ENCODE data around the gene PGLYRP2. TPM values are rescaled to one million over a fixed set of nuclear protein-coding genes. Genes with fewer than 3 reads are reported as not detected.
"Not testable (repeated sequence)": the region's sequence is repeated elsewhere in the genome, so short reads cannot be mapped to it uniquely, and the experiment has no call there.

PGLYRP2 gene
- total and polyA plus RNA-seq, 2 donors (not counting 3 experiments of a cell fraction or from before 2014, with no cell fraction given): 0.03 to 0.18 TPM

- TF ChIP-seq GATA2 (IDR thresholded peaks at IDR 0.05; ENCODE audit: insufficient read depth, insufficient read length, low read depth, low read length): no peak
- TF ChIP-seq MYC (IDR thresholded peaks at IDR 0.05; ENCODE audit: low read depth, low read length): no peak
- no peak for TF ChIP-seq POLR2A (IDR thresholded peaks at IDR 0.05; ENCODE audit: low read depth, low read length)
- TF ChIP-seq JUN (IDR thresholded peaks at IDR 0.05; ENCODE audit: borderline replicate concordance, insufficient read depth, insufficient read length, low read depth): no peak
- TF ChIP-seq POLR2AphosphoS5 (IDR thresholded peaks at IDR 0.05; ENCODE audit: insufficient read depth, low read depth, low read length): no peak
- no peak for TF ChIP-seq EZH2 (IDR thresholded peaks at IDR 0.05; ENCODE audit: borderline replicate concordance, low read depth, low read length, severe bottlenecking)
- no peak for TF ChIP-seq CTCF (IDR thresholded peaks at IDR 0.05; ENCODE audit: extremely low read depth in 1 of 2, insufficient read depth in 1 of 2, low read depth in 1 of 2, low read length in 2 of 2)
- no peak overlapping the region for H3K4me2 ChIP-seq (ENCODE audit: insufficient read depth, low read length)
- H3K9me3 ChIP-seq (replicated peaks; ENCODE audit: control insufficient read depth, insufficient read depth, low read length): no peaks in the 10 kb centered on the region
- H4K20me1 ChIP-seq (replicated peaks; ENCODE audit: control insufficient read depth, extremely low read depth, insufficient read depth, low read length): no peaks in the 10 kb centered on the region
- DNase-seq (ENCODE audit: low read depth, low spot score): no peak
- no peak for FAIRE-seq
- intact Hi-C loops (cut with micrococcal nuclease) (no loop called here), dilution Hi-C loops (cut with MboI; ENCODE audit: extremely low pct_ligation_motif_present, low sequenced_read_pairs) (no loop called here)
- no peaks in the 10 kb centered on the region for H3K4me1 ChIP-seq (ENCODE audit: control insufficient read depth, extremely low read depth, insufficient read depth, low read length)
- H3K79me2 ChIP-seq (ENCODE audit: control insufficient read depth, insufficient read depth, low read length): no peaks in the 10 kb centered on the region
- no peaks in the 10 kb centered on the region for H3K9me1 ChIP-seq (replicated peaks; ENCODE audit: control insufficient read depth, extremely low read depth, insufficient read depth, low read length)
- H3K9ac ChIP-seq (replicated peaks; ENCODE audit: extremely low read depth, insufficient read depth, low read length): no peak overlapping the region
- no peaks in the 10 kb centered on the region for H3K36me3 ChIP-seq (ENCODE audit: control insufficient read depth in 2 of 2, extremely low read depth in 1 of 2, insufficient read depth in 2 of 2, low read length in 2 of 2)
- H3K27me3 ChIP-seq (ENCODE audit: control insufficient read depth in 2 of 2, insufficient read depth in 2 of 2, low read length in 2 of 2): no peaks in the 10 kb centered on the region
- POLR2A ChIA-PET: no interaction called here
- H3K4me3 ChIP-seq (replicated peaks in 1 of 3; ENCODE audit: insufficient read depth in 1 of 3, low read depth in 1 of 3, low read length in 3 of 3): no peak overlapping the region
- H2AFZ ChIP-seq (ENCODE audit: low read depth, low read length): no peak overlapping the region
- BruUV-seq (replicated peaks): no TSS peak
- CTCF ChIA-PET: no interaction called here
- H3K27ac ChIP-seq (ENCODE audit: insufficient read depth, low read depth, low read length): no peak overlapping the region
Measured at GRCh38 chr19:15487038-15487437, 7.7 kb upstream of the PGLYRP2 start.

- H4K20me1 ChIP-seq (replicated peaks; ENCODE audit: control insufficient read depth, extremely low read depth, insufficient read depth, low read length); H3K9me3 ChIP-seq (replicated peaks; ENCODE audit: control insufficient read depth, insufficient read depth, low read length); H3K4me1 ChIP-seq (ENCODE audit: control insufficient read depth, extremely low read depth, insufficient read depth, low read length); H3K4me2 ChIP-seq (ENCODE audit: insufficient read depth, low read length); dilution Hi-C loops (cut with MboI; ENCODE audit: extremely low pct_ligation_motif_present, low sequenced_read_pairs); H3K79me2 ChIP-seq (ENCODE audit: control insufficient read depth, insufficient read depth, low read length); H3K9me1 ChIP-seq (replicated peaks; ENCODE audit: control insufficient read depth, extremely low read depth, insufficient read depth, low read length); DNase-seq (ENCODE audit: low read depth, low spot score); H3K9ac ChIP-seq (replicated peaks; ENCODE audit: extremely low read depth, insufficient read depth, low read length); H3K27me3 ChIP-seq (ENCODE audit: control insufficient read depth in 2 of 2, insufficient read depth in 2 of 2, low read length in 2 of 2); intact Hi-C loops (cut with micrococcal nuclease); H3K4me3 ChIP-seq (replicated peaks in 1 of 3; ENCODE audit: insufficient read depth in 1 of 3, low read depth in 1 of 3, low read length in 3 of 3); H3K36me3 ChIP-seq (ENCODE audit: control insufficient read depth in 2 of 2, extremely low read depth in 1 of 2, insufficient read depth in 2 of 2, low read length in 2 of 2); H2AFZ ChIP-seq (ENCODE audit: low read depth, low read length); BruUV-seq (replicated peaks); H3K27ac ChIP-seq (ENCODE audit: insufficient read depth, low read depth, low read length); FAIRE-seq: not testable (repeated sequence)
- ChIA-PET CTCF (interaction anchor here (1.0 kb wide), 2 partner anchors 31 to 70 kb away, joined by 3 read pairs; no protein-coding TSS in a partner anchor), POLR2A (interaction anchor here (0.6 kb wide), 1 partner anchor 967 kb away, joined by 3 read pairs; no protein-coding TSS in a partner anchor)
Measured at GRCh38 chr19:15485768-15486167, 6.5 kb upstream of the PGLYRP2 start.

GRCh38 chr19:15480996-15481395, 1.7 kb upstream of the PGLYRP2 start:
- H3K4me1 ChIP-seq (ENCODE audit: control insufficient read depth, extremely low read depth, insufficient read depth, low read length); BruUV-seq (replicated peaks); H3K9ac ChIP-seq (replicated peaks; ENCODE audit: extremely low read depth, insufficient read depth, low read length); H3K4me2 ChIP-seq (ENCODE audit: insufficient read depth, low read length); FAIRE-seq; H4K20me1 ChIP-seq (replicated peaks; ENCODE audit: control insufficient read depth, extremely low read depth, insufficient read depth, low read length); H3K27me3 ChIP-seq (ENCODE audit: control insufficient read depth in 2 of 2, insufficient read depth in 2 of 2, low read length in 2 of 2); intact Hi-C loops (cut with micrococcal nuclease); DNase-seq (ENCODE audit: low read depth, low spot score); H3K36me3 ChIP-seq (ENCODE audit: control insufficient read depth in 2 of 2, extremely low read depth in 1 of 2, insufficient read depth in 2 of 2, low read length in 2 of 2); H3K79me2 ChIP-seq (ENCODE audit: control insufficient read depth, insufficient read depth, low read length); H3K9me3 ChIP-seq (replicated peaks; ENCODE audit: control insufficient read depth, insufficient read depth, low read length); POLR2A ChIA-PET; H2AFZ ChIP-seq (ENCODE audit: low read depth, low read length); H3K9me1 ChIP-seq (replicated peaks; ENCODE audit: control insufficient read depth, extremely low read depth, insufficient read depth, low read length); H3K27ac ChIP-seq (ENCODE audit: insufficient read depth, low read depth, low read length); H3K4me3 ChIP-seq (replicated peaks in 1 of 3; ENCODE audit: insufficient read depth in 1 of 3, low read depth in 1 of 3, low read length in 3 of 3); dilution Hi-C loops (cut with MboI; ENCODE audit: extremely low pct_ligation_motif_present, low sequenced_read_pairs): not testable (repeated sequence)
- CTCF ChIA-PET: interaction anchor here (1.5 kb wide), 1 partner anchor 75 kb away, joined by 6 read pairs; no protein-coding TSS in a partner anchor
